ENCODE data around the gene EPB41L2. TPM values are rescaled to one million over a fixed set of nuclear protein-coding genes. Genes with fewer than 3 reads are reported as not detected.
A peak's percentile ranks its signal among the peaks of the same experiment; 100 is the strongest.

Gene EPB41L2
- total RNA-seq, 1 donor from 2014 or later: 136 TPM

DNA sequence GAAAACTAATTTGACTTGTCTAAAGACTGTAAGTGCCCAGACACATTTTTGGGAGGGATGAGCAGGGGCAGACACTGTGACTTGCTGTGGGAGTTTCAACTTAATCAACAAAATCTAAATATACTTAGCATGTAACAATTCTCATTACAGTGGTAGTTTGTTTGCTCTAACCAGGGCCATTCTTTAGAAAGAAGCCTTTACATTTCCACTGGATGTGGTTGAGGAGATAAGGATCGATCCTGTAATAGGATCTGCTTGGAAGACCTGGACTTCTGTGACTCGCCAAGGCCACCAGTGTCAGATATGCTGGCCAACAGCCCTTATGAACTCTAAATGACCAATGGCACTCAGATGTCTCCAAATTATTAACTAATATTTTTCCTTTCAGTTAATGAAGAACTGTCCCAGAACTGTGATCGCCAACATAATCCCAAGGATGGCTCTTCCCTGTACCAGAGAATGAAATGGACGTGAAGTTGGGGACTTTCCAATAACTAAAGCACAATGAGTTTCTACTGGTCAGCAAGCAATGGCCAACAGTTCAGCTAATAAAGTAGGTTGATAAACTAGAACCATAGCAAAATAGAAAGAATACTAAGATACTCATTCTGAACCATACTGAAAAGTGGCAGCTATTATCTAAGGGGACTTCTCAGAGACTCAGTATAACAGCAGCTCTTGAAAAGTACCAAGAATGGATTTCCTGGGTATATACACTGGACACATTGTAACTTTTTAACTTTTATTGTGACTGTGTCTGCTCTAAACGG, 228.4 kb downstream of the EPB41L2 start:
- no peak overlapping the region for H3K4me3 ChIP-seq (ENCODE audit: insufficient read depth, low read depth, low read length)
- H4K20me1 ChIP-seq (ENCODE audit: insufficient read depth, low read length): no peaks in the 10 kb centered on the region
- no peaks in the 10 kb centered on the region for H3K4me1 ChIP-seq (ENCODE audit: insufficient read depth, low read length)
- DNase-seq (ENCODE audit: low read depth): no peak
- Mint-ChIP-seq H3K36me3 (ENCODE audit: low read depth, unreplicated experiment) (peaks cover 3% of the 10 kb centered on the region), H3K4me1 (ENCODE audit: low read depth, unreplicated experiment) (no peaks in the 10 kb centered on the region), H3K27ac (ENCODE audit: unreplicated experiment) (no peak overlapping the region), H3K9me3 (ENCODE audit: unreplicated experiment) (no peaks in the 10 kb centered on the region), H3K27me3 (ENCODE audit: low read depth, unreplicated experiment) (no peaks in the 10 kb centered on the region), H3K4me3 (ENCODE audit: unreplicated experiment) (no peak overlapping the region)
- H3K79me2 ChIP-seq (ENCODE audit: insufficient read depth, low read length): no peaks in the 10 kb centered on the region
- no peaks in the 10 kb centered on the region for H3K9me3 ChIP-seq (ENCODE audit: insufficient read depth, low read depth, low read length)
- no peak overlapping the region for H2AFZ ChIP-seq (ENCODE audit: low read depth, low read length)
- no peak overlapping the region for H3K4me2 ChIP-seq (ENCODE audit: low read length)
- H3K9ac ChIP-seq (ENCODE audit: low read length): no peak overlapping the region
- no peaks in the 10 kb centered on the region for H3K27me3 ChIP-seq (ENCODE audit: insufficient read depth, low read length)
- FAIRE-seq: no peak
- H3K27ac ChIP-seq (ENCODE audit: low read depth, low read length): no peak overlapping the region
- H3K36me3 ChIP-seq (ENCODE audit: insufficient read depth, low read length): no peaks in the 10 kb centered on the region
- no peak for TF ChIP-seq EZH2 (IDR thresholded peaks at IDR 0.05; ENCODE audit: insufficient read depth, low read length)
- TF ChIP-seq, protein P1, sequence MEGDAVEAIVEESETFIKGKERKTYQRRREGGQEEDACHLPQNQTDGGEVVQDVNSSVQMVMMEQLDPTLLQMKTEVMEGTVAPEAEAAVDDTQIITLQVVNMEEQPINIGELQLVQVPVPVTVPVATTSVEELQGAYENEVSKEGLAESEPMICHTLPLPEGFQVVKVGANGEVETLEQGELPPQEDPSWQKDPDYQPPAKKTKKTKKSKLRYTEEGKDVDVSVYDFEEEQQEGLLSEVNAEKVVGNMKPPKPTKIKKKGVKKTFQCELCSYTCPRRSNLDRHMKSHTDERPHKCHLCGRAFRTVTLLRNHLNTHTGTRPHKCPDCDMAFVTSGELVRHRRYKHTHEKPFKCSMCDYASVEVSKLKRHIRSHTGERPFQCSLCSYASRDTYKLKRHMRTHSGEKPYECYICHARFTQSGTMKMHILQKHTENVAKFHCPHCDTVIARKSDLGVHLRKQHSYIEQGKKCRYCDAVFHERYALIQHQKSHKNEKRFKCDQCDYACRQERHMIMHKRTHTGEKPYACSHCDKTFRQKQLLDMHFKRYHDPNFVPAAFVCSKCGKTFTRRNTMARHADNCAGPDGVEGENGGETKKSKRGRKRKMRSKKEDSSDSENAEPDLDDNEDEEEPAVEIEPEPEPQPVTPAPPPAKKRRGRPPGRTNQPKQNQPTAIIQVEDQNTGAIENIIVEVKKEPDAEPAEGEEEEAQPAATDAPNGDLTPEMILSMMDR (IDR thresholded peaks at IDR 0.05; ENCODE audit: insufficient read depth, low read depth, low read length): no peak

DNA sequence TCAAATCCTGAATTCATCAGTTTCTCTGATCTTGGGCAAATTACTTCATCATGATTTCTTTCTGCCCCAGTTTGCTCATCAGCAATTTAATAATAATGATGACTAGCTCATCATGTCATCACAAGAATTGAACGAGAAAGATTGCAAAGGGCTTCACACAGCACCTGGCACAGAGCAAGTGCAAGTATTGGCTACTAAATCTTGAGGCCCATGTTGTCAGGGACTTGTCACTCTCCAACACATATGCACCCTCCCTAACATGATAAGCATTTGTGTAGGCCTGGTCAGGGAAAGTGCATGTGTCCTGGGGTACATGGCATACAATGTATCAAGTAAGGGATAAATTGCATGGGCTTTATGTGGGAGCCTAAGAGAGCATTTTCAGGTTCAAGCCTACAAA, 229.5 kb downstream of the EPB41L2 start:
- no peaks in the 10 kb centered on the region for H3K9me3 ChIP-seq (ENCODE audit: insufficient read depth, low read depth, low read length)
- no peaks in the 10 kb centered on the region for H3K4me1 ChIP-seq (ENCODE audit: insufficient read depth, low read length)
- H3K9ac ChIP-seq (ENCODE audit: low read length): no peak overlapping the region
- H4K20me1 ChIP-seq (ENCODE audit: insufficient read depth, low read length): no peaks in the 10 kb centered on the region
- H2AFZ ChIP-seq (ENCODE audit: low read depth, low read length): no peak overlapping the region
- H3K9me3 Mint-ChIP-seq (ENCODE audit: unreplicated experiment): no peaks in the 10 kb centered on the region
- no peak overlapping the region for H3K4me3 ChIP-seq (ENCODE audit: insufficient read depth, low read depth, low read length)
- no peaks in the 10 kb centered on the region for H3K4me1 Mint-ChIP-seq (ENCODE audit: low read depth, unreplicated experiment)
- TF ChIP-seq EZH2 (IDR thresholded peaks at IDR 0.05; ENCODE audit: insufficient read depth, low read length): no peak
- TF ChIP-seq, protein P1 (IDR thresholded peaks at IDR 0.05; ENCODE audit: insufficient read depth, low read depth, low read length): no peak
- H3K27ac Mint-ChIP-seq (ENCODE audit: unreplicated experiment): no peak overlapping the region
- no peak overlapping the region for H3K27ac ChIP-seq (ENCODE audit: low read depth, low read length)
- no peak overlapping the region for H3K4me2 ChIP-seq (ENCODE audit: low read length)
- H3K36me3 ChIP-seq (ENCODE audit: insufficient read depth, low read length): no peaks in the 10 kb centered on the region
- DNase-seq (ENCODE audit: low read depth): no peak
- no peak overlapping the region for H3K4me3 Mint-ChIP-seq (ENCODE audit: unreplicated experiment)
- no peak for FAIRE-seq
- H3K27me3 Mint-ChIP-seq (ENCODE audit: low read depth, unreplicated experiment): no peaks in the 10 kb centered on the region
- H3K27me3 ChIP-seq (ENCODE audit: insufficient read depth, low read length): no peaks in the 10 kb centered on the region
- H3K36me3 Mint-ChIP-seq (ENCODE audit: low read depth, unreplicated experiment): peaks cover 3% of the 10 kb centered on the region
- no peaks in the 10 kb centered on the region for H3K79me2 ChIP-seq (ENCODE audit: insufficient read depth, low read length)

DNA sequence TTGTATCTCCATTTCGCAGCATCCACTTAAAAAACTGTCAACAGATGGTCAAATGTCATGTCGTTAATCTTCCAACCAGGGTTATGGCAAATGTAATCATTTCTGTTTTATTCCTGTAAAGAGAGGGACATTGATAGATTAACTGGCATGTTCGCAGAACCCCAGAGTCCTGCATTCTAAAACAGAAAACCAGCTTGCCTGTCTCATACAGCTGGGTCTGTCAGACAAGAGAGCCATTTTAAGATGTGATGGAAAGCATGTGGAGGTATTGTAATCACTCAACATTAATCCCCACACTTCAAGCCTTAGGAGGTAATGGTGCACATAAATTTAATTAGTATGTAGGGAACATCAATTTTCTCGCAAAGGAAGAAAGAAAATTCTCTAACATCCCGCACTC, 231.4 kb downstream of the EPB41L2 start:
- TF ChIP-seq, protein P1 (IDR thresholded peaks at IDR 0.05; ENCODE audit: insufficient read depth, low read depth, low read length): no peak
- TF ChIP-seq EZH2 (IDR thresholded peaks at IDR 0.05; ENCODE audit: insufficient read depth, low read length): no peak
- Mint-ChIP-seq H3K36me3 (ENCODE audit: low read depth, unreplicated experiment) (peaks cover 3% of the 10 kb centered on the region), H3K4me3 (ENCODE audit: unreplicated experiment) (no peak overlapping the region), H3K27me3 (ENCODE audit: low read depth, unreplicated experiment) (no peaks in the 10 kb centered on the region), H3K9me3 (ENCODE audit: unreplicated experiment) (no peaks in the 10 kb centered on the region), H3K27ac (ENCODE audit: unreplicated experiment) (no peak overlapping the region), H3K4me1 (ENCODE audit: low read depth, unreplicated experiment) (no peaks in the 10 kb centered on the region)
- Histone ChIP-seq H3K36me3 (ENCODE audit: insufficient read depth, low read length) (no peaks in the 10 kb centered on the region), H3K4me1 (ENCODE audit: insufficient read depth, low read length) (no peaks in the 10 kb centered on the region), H3K27me3 (ENCODE audit: insufficient read depth, low read length) (no peaks in the 10 kb centered on the region), H3K9me3 (ENCODE audit: insufficient read depth, low read depth, low read length) (no peaks in the 10 kb centered on the region), H3K27ac (ENCODE audit: low read depth, low read length) (no peak overlapping the region), H4K20me1 (ENCODE audit: insufficient read depth, low read length) (no peaks in the 10 kb centered on the region), H3K9ac (ENCODE audit: low read length) (no peak overlapping the region), H2AFZ (ENCODE audit: low read depth, low read length) (no peak overlapping the region), H3K4me3 (ENCODE audit: insufficient read depth, low read depth, low read length) (no peak overlapping the region), H3K79me2 (ENCODE audit: insufficient read depth, low read length) (no peaks in the 10 kb centered on the region), H3K4me2 (ENCODE audit: low read length) (no peak overlapping the region)
- FAIRE-seq (no peak), DNase-seq (ENCODE audit: low read depth) (peak; percentile 35)
